HG03432 (cell line): Measurements from ENCODE around the gene USP40.

Experiments
- ATAC-seq: cut with Tn5 transposase; IDR thresholded peaks from one replicate; pipeline ENCODE4 v1.9.1; 2021; ENCODE audit warnings: mild to moderate bottlenecking, moderate library complexity; ENCODE audit not compliant: unreplicated experiment

Gene USP40

GRCh38 chr2:233448575-233448974 is 118.0 kb downstream of the USP40 start:
- no peak for ATAC-seq

DNA sequence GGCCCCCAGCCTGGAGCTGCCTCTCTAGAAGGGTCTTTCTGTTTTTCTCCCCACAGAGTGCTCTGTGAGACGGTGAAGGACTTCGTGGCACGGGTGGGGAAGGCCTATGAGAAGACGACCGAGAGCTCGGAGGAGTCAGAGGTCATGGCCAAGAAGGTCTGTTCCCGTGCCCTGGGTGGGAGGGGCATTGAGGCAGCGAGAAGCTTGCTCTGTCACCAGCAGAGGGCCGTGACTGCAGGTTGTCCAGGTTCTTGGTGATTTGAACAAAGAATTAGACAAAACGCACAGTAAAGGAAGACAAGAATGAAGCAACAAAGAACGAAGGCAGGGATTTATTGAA is 118.4 kb downstream of the USP40 start:
- no peak for ATAC-seq

DNA sequence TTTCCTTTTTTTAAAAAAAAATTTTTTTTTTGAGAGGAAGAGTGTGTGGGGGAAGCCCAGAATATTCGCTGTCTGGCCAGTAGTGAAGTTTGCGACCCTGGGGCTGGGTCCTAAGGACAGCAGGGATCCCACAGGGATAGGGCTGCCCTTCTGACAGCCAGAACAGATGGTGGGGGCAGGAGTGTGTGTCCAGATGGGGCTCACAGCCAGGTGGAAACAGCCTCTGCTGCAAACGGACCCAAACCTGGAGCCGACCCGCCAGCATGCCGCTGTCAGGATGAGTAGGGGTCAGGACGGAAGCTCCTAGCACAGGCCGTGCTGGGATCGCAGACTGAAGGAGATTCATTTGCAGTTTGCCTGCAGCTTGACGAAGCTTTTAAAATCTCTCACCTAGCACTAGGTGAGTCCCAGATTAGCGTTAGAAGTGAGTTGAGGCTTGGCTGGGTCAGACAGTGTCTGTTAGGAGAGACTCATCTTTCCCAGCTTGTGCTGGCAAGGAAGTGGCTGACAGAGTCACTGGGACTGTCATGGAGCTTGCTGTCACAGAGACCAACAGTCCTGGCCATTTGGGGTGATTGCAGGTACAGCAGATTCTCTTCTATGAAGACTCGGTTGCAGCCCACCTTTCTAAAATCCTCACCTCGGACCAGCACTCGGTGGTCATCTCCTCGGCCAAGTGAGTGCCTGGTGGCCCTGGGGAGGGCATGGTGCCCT is 118.9 kb downstream of the USP40 start:
- ATAC-seq = no peak

GRCh38 chr2:233446606-233447305 is 119.8 kb downstream of the USP40 start:
- ATAC-seq = no peak

- ATAC-seq = no peak
These were observed 120.5 kb downstream of the USP40 start for GRCh38 chr2:233446121-233446520.

DNA sequence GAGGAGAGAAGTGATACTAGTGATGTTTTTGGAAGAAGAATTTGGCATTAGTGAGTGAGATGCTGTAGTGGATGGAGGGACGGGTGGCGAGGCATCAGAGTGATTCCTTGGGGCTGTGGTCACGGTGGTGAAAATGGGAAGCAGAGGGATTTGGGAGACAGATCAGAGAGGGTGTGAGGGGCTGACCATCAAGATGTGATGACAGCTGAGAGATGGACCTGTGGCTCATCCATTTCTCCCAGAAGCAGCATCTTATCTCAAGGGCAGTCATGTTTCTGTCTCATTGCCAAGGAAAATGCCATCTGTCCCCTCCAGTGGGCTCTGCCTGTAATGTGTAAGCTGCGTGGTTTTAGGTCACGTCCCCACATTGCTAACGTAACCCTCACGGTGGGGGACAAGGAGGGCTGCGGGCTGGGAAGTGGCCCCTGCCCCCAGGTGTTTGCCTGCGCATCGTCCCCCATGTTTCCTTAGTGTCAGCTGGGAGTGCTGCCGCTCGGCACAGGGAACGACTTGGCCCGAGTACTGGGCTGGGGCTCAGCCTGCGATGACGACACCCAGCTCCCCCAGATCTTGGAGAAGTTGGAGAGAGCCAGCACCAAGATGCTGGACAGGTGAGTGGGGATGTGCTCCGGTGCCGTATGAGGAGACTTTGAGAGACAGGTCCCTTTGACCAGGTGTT is 121.3 kb downstream of the USP40 start:
- ATAC-seq = no peak

DNA sequence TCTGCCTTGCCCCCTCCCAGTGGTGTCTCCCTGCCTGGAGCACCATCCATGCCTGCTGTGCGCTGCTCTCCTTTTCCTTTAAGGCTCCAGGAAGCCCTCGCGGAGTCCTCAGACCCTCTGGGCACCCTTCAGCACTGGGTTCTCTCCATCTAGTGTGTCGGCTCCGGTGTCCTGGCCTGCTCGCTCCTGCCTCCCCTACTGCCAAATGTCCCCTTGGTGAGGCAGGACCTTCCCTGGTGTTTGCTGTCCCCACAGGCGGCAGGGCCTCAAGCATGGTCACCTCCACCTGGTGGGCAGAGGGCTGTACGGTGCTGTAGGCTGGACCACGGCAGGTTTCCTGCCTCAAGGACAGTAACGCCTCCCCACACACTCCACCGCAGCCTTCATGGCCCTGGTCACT is 122.1 kb downstream of the USP40 start:
- ATAC-seq = no peak

DNA sequence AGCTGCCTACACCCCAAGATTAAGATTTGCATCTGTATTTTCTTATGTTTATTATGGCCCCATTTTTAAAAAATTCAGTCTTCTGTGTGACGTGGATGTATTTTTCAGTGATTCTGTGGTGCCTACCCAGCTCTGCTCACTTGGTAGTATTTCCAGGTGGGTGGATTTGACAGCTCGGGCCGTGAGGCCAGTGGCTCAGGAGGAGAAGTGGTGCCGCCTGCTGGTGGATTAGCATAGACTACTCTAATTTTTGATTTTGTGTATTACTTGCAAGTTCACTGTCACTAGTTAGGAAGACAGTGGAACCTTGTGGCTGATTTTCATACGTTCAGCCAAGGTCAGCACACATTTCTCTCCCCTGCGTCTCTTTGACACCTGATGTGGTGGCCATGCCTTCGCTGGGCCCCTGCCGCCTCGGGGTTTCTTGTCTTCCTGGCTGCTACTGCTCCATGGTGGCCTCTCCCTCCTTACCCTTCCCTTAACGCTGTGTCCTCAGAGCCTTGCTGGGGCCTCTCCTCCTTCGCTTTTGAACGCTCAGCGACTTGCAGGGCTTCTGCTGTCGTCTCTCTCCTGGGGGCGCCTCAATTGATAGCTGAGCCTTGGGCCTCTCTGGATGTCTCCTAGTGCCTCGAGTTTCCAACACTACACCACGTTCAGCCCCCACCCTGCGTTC is 122.9 kb downstream of the USP40 start:
- no peak for ATAC-seq

GRCh38 chr2:233442028-233442310 is 124.6 kb downstream of the USP40 start:
- no peak for ATAC-seq

DNA sequence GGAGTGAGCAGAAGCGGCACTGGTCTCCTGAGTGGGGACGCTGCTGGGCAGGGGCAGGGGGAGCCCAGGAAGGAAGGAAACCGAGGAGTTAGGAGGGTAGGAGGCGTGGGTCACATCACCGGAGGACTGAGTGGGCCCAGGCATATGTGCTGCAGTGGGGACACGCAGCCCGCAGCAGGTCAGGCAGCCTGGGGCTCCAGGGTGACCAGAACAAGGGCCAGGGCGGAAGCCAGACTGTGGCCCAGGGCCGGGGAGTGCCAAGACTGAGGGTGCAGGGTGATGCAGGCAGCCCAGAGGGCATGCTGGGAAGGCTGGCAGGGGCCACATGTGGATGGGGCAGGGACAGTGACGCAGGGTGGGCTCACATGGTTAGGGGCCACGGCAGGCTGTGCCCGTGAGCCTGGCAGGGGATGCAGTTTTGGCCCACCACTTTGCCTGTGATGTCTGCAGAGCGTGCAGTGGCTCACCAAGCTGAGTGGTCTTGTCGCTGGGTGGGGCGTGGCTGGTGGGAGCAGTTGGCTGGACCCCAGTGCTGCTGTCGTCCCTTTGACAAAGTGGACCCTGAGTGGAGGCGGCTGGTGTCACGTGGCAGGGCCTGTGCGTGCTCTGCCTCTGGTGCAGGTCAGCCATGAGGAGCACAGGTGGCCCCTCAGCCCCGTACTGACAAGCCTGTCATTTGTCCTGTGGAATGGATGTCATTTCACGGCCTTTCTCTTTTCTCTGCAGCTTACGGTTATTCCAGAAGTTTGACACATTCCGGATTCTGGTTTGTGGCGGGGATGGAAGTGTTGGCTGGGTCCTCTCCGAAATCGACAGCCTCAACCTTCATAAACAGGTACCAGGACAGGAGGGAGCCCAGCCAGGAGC is 125.2 kb downstream of the USP40 start:
- no peak for ATAC-seq

GRCh38 chr2:233440714-233441113 is 125.9 kb downstream of the USP40 start:
- ATAC-seq = no peak

DNA sequence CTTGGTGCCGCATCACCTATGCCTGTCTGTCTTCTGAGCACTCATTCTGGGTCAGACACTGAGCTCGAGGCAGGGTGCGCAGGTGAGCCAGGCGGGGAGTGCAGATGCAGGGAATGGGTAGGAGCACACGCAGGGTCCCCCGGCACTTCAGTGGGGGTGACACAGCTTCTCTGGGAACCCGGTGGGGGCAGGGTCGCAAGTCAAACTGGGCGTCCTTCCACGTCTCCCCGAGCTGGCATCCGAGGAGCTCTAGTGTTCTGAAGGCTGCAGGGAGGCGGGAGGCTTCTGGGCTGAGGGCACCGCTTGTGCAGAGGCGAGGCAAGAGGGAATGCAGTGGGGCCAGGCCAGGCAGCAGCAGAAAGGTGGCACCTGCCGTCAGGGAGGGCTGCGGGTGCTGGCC is 126.3 kb downstream of the USP40 start:
- ATAC-seq = no peak

DNA sequence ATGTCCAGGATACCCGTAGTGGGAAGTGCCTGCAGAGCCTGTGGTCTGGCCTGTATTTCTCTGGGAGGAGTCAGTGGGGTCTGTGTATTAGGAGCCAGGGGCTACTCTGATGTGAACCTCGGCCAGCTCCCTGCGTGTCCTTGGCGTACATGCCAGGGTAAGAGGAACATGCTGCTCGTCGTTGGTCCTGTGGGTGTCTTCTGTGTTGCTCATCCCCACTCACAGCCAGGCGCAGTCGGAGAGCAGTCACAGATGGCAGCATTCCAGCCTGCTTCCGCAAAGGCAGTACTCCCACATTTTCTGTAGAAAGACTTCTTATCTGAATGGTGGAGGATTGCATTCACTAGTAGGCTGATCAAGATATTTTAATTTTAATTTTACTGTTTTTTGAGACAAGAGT is 127.4 kb downstream of the USP40 start:
- ATAC-seq = no peak

- ATAC-seq = no peak
These were observed 127.9 kb downstream of the USP40 start for GRCh38 chr2:233438573-233439147.

- no peak for ATAC-seq
These were observed 129.1 kb downstream of the USP40 start for GRCh38 chr2:233437439-233437955.

- no peak for ATAC-seq
These were observed 129.7 kb downstream of the USP40 start for GRCh38 chr2:233436691-233437438.

DNA sequence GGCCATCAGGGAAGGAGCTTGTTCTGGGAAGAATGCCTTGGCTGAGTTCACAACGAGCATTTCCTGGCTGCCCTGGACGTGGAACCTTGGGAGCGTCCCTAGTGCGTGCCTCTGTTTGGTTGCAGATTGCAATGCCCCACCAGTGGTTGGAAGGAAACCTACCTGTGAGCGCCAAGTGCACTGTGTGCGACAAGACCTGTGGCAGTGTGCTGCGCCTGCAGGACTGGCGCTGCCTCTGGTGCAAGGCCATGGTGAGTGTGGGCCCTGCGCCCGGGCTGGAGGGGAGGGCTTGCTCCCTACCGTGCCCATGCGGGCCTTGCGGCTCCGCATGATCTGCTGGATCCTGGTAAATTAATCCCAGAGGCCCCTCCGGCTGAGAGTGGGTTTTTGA is 130.4 kb downstream of the USP40 start:
- no peak for ATAC-seq

GRCh38 chr2:233435436-233436190 is 131.0 kb downstream of the USP40 start:
- ATAC-seq = no peak
